ENCODE results near the gene MAP3K21.

MAP3K21 gene

DNA sequence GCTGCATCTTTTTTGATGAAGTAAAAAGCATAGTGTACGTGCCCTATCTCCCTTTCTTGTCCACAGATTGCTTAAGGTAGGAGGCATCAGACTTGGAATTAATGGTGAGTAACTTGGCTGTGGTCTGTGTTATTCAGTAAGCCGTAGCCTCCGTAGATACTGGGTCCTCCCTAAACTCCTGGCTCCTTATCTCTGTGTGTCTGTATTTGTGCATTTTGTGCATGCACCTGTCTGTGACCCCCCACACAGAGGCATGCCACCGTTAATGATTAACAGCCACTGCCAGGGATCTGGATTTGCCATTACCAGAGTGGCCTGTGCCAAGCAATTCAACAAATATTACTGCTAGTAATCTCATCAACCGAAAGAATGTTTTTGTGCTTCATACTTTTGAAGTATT lies 31.9 kb downstream of the MAP3K21 start:
- DNase-seq: no peak

DNA sequence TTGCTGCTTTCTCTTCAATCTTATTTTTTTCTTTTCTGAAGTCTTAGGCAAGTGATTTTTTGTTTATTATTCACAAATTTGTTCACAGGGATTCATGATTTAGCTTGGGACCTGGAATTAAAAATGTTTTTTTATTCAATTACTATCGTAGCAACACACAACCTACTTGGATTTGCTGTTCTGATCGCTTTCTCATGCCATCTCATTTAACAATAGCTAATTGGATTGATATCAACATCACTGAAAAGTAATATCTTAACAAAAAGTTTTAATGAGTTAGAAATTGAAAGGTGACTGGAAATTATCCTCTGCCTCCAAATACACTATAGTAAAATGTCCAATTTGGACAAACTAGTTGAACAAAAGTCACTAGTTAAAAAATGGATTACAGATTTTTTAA lies 32.4 kb downstream of the MAP3K21 start:
- DNase-seq: no peak

DNA sequence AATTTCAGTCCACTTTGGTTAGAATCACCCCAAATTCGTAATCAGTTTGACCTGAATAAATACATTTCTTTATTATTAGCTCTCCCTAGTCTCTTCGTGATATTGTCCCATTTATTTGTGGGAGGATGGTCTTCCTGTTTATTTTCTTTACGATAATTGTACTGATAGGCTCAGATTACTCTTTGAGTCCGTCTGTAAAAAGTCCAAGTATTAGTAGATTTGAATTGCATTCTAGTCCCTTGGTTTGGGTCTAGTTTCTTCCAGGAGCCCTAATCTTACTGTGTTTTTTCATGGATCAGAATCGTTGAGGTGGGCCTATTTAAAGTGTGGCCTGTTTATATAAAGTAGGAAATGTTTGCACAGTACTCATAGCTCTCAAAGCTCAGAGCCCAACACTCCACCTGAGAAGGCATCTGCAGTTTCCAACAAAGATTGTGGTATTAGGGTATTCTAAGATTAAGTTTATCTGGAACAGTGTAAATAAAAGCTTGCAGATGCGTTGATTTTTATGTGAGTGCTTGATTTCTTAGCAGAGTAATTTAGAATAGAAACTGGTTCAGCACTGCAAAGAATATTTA lies 33.1 kb downstream of the MAP3K21 start:
- DNase-seq: no peak

DNA sequence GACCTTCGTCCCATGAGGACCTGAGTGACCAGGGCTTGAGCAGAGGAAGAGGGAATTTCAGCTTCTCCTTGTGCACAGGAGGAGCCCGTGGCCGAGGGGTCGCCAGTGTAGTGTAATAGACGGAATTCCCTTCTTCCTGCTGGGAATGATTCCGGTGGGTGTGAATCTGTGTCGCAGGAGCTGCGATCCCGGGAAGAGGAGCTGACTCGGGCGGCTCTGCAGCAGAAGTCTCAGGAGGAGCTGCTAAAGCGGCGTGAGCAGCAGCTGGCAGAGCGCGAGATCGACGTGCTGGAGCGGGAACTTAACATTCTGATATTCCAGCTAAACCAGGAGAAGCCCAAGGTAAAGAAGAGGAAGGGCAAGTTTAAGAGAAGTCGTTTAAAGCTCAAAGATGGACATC lies 34.4 kb downstream of the MAP3K21 start:
- DNase-seq: no peak

DNA sequence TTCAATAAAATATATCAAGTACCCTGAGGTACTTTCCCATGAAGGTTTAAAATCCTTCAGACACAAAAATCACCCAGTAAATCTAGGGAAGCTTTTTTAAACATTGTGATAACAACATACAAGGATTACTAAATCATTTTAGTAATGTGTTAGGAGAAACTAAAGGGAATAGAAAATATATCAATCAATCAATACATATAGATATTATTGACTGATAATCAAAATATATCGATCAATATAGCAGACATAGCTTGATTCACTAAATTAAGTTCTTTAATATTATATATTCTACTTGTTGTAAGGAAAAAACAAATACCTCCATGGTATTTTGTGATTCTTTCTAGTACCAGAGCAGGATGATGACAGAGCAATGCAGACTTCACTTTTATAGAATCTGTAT lies 35.2 kb downstream of the MAP3K21 start:
- no peak for DNase-seq

DNA sequence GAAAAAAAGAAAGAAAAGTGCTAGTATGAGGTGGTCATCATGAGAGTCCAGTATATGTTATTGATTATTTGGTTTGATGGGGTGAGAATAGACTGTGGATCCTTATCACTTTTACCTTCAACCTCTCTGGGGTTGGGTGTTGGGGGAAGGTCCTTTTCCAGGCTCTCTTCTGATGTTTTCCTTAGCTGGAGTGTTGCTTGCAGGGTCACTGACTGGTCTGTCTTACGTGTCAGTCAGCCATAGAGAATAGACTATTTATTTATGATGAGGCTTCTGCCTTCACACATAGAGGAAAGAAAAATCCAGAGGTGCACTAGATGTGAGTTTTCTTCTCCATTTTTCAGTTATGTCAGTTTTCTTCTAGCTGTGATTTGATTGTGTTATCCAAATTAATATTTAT lies 36.5 kb downstream of the MAP3K21 start:
- DNase-seq: no peak

DNA sequence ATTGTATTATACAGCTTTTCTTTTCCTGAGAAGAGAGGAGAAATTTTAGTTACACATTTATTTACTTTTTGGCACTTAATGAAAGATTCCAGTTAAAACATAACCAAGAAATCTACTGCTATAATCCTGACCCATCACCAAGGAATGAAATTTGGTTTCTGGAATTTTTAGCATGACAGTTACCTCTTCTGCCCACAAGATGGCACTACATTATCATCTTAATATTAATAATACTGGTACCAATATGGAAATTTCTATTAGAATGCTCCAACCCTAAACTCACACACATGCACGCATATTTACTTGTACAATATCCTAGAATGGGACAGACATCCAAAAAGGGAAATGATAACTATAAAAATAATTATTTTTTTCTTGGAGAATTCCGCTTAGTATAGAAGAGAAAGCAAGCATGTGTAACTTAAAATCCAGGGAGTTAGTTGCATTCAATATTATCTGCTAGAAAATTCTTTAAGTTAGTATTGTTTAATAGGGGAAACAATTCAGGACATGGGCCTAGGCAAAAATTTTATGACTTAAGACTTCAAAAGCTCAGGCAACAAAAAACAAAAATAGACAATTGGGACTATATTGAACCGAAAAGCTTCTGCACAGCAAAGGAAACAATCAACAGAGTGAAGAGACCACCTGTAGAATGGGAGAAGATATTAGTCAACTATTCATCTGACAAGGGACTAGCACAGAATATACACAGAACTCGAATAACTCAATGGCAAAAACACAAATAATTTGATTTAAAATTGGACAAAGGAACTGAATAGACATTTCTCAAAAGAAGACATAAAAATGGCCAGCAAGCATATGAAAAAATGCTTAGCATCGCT lies 37.4 kb downstream of the MAP3K21 start:
- DNase-seq: no peak

DNA sequence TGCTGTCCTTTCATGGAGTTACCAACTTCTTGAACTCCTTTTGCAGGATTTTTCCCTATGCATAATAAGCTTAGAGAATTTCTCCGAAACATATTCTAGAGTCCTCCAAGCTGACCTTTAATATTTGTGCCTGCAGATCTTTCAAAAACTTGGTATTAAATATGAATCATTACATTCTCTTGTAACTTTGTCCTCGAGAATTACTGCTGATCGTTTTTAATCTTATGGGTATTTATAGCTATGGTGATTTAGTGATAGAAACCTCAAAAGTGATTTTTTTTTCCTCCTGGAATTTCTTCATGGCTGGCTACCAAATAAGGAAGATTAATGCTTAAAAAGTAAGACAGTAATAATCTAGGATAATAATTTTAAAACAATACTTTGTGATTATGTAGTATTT lies 39.1 kb downstream of the MAP3K21 start:
- DNase-seq: no peak

DNA sequence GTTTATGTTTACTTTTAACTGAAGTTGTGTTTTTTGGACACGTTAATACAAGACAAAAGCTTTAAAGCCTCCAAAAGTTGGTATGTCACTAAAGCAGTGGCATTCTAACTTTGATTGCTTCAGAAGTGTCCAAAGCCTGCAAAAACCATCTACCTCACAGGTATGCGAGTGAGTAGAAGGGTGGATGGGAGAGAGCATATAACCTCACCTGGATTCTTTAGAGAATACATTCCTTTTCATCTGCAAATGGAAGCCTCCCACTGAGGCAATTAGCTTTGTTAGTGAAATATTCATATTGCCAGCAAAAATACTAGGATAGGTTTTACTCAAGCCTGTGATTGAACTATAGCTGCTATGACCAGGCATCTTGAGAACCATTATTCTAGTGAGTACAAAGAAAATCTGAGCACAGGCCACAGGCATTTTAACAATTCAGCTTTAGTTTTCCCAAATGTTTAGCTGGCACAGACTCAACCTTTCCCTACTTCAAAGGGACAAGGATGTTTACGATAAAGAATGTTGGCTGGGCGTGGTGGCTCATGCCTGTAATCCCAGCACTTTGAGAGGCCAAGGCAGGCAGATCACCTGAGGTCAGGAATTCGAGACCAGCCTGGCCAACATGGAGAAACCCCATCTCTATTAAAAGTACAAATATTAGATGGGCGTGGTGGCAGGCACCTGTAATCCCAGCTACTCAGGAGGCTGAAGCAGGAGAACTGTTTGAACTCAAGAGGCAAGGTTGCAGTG lies 39.7 kb downstream of the MAP3K21 start:
- DNase-seq: no peak

DNA sequence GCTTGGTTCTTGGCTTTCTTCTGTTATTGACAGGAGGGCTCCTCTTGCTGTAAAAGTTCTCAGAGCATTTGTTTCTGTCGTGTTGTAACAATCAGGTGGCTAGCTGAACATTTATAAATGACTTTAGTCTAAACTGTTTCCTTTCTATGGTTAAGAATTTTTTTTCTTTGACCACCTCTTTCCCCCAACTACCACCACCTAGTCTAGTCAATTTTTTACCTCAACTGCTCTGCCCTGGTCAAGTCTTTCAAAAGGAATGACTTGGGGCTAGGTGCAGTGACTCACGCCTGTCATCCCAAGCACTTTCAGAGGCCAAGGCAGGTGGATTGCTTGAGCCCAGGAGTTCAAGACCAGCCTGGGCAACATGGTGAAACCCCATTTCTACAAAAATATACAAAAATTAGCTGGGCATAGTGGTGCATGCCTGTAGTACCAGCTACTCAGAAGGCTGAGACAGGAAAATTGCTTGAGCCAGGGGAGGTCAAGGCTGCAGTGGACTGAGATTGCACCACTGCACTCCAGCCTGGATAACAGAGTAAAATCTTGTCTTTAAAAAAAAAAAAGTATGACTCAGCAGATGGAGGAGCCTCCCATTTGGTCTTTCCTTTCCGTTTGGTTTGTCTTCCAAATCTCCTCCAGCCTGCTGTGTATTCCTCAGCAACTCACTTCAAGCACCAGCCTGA lies 40.7 kb downstream of the MAP3K21 start:
- no peak for DNase-seq

DNA sequence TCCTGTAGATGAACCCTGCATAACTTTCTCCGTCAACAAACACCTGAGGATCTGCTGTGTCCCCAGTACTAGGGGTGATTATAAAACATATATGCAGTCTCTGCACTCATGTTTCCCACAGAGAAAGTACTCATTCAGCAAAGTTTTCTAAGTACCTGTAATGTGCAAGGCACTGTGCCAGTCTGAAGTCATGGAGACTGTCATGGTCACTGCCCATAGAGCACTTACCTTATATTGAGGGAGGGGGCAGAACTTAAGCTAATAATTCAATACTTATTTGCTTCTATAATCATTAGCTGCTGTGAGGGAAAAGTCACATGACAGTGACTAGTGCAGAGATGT lies 41.2 kb downstream of the MAP3K21 start:
- no peak for DNase-seq

DNA sequence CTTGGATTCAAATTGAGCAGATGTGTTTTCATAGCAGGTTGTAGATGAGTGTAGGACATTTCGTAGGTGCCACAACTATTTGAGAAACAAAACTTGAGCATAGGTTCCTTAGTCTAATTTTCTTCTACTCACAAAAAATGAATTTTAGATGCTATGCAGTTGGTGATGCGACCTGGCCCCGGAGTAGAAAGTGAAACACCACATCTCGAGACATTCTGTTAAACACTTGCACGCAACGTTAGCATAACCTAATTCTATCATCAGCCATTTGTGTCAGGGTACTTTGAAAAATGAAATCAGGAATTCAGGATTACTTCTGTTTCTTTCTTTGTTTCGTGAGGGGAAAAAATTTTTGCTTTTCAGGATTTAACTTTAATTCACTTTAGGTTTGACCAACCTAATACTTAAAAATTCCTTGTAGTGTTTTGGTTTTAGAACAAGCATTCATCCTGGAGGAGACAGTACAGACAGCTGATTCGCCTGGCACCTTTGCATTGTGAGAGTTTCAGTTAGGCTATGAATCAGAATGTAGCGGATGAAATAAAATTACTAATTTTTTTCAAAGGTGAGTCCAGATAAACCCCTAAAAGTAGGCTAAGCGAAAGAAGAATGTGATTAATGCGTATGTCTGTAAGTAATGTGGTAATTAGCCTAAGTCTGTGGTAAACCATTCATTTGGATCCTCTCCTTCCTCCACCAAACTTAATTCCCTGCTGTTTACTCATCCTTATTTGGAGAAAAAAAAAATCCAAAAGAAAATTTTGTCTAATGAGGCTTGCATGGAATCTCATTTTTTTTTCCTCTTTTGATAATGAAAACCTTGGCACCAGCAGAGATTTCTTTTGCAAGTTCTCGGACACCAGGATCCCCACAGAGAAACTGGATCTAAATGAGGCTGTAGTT lies 44.9 kb downstream of the MAP3K21 start:
- DNase-seq: no peak

DNA sequence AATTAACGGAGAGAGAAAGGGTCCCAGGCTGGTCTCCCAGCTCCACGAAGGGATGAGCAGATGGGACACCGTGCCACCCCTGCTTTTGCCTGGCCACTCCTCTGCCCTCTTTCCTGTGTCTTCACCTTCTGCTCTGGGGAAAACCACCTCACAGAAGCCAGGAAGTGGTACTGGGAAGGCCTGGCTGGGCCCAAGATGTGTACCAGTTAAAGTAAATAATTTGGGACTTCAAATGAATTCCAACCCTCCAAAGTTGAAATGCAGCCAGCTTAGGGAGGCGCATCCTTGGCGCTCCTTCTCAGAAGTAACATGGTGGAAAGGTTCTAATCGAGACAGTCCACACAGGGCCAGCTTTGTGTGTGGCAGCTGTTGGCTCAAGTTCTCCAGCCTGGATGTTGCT lies 45.7 kb downstream of the MAP3K21 start:
- DNase-seq: no peak

DNA sequence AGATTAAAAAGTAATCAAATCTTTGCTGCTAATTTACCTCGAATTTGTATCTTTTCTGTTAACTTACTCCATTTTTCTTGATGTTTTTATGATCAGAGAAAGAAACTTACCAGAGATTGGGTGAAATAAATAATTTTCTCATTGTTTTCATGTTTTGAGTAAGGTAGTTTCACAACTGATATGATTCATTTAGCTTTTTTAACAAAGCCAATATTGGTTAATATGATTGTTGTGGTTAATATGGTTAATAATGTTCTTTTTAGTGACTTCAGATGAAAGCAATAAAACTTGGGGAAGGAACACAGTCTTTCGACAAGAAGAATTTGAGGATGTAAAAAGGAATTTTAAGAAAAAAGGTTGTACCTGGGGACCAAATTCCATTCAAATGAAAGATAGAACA lies 48.1 kb downstream of the MAP3K21 start:
- DNase-seq: no peak

DNA sequence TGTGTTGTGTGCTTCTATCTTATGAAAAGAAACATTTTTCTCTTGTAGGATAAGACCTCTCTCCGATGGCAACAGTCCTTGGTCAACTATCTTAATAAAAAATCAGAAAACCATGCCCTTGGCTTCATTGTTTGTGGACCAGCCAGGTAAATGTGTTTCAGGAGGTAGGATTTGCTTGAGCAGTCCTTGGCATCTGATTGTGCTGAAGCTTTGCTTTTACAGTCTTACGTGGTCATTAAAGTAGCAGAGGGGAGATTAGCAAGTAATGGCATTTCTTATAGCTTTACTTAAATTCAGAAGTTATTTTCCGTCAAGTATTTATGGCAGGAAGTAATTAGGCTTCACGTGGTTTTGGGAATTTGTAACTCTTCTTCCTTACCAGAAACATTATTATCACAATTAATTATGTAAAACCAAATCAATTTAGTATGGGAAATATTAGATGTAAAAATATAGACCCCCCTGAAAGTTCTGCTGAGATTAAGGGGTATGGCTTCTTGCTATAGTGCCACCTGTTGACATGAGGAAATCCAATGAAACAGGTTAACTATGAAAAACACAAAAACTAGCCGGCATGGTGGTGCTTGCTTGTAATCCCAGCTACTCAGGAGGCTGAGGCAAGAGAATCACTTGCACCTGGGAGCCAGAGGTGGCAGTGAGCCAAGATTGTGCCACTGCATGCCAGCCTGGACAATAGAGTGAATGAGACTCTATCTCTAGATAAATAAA lies 49.0 kb downstream of the MAP3K21 start:
- DNase-seq: no peak

DNA sequence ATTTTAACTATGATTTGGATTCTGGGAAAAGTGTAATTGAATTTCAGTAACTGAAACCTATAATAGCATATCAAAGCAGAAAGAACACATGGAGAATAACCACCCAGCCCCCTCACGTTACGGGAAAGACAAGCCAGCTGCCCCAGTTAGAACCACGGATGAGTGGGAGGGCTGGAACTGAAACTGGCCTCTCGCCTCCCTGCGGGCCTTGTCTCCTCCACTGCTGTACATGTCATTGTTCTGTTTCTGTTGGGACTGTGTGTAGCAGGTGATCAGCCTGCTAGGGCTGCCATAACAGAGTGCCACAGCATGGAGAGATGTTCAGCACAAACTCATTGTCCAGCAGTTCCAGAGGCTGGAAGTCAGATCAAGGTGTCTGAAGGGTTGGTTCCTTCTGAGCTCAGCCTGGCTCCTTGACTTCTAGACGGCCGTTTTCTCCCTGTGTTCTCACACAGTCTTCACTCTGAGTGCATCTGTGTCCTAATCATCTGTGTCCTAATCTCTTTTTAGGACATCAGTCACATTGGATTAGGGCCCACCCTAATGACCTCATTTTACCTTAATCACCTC lies 52.4 kb downstream of the MAP3K21 start:
- no peak for DNase-seq

DNA sequence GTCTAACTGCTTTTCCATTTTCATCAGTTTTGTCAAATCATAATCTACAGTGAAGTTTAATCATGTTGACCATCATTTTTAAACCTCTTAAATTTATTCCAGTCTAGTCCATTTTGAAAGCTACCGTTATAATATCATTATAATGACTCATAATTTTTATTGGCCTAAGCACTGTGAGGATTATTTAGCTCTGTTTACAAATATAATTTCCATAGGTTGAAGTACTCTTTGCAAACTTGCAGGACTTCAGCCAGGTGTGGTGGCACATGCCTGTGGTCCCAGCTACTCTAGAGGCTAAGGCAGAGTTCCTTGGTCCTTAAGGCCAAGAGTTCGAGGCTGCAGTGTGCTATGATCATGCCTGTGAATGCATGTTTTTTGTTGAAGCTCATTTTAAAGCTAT lies 54.3 kb downstream of the MAP3K21 start:
- DNase-seq: no peak

DNA sequence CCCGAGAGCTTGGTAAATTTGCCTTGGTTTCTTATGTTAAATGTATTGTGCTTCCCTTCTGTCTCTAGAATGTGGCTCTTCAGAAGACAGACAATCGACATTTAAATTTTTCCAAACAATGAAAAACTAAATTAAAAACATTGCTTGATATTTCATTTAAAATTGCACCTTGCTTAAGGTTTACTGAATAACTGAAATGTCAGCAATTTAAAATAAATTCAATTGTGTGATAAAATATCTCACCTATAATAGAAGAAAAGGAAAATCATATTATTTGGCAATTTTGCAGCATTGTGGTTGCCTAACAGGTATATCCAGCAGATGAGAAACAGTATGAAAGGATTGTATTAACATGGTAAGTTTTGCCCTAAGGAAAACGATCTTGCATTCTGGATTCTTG lies 56.5 kb downstream of the MAP3K21 start:
- no peak for DNase-seq

DNA sequence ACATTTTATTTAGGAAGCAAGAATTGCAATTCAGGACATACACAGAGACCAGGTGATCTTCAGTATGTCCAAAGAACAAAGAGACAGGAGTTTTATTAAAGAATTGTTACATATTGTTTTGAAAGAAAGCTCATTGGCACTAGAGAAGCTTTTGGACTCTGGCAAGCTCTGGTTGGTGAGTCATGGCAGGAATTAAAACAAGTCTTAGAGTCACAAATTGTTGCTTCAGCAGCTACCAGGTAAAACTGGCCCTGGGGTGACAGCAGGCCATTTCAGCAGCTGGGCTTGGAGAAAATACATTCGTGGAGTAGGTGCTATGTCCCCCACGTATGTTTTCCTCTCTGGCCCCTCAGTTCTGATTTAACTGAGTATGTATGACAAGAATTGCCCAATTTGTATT lies 58.8 kb downstream of the MAP3K21 start:
- DNase-seq: no peak

DNA sequence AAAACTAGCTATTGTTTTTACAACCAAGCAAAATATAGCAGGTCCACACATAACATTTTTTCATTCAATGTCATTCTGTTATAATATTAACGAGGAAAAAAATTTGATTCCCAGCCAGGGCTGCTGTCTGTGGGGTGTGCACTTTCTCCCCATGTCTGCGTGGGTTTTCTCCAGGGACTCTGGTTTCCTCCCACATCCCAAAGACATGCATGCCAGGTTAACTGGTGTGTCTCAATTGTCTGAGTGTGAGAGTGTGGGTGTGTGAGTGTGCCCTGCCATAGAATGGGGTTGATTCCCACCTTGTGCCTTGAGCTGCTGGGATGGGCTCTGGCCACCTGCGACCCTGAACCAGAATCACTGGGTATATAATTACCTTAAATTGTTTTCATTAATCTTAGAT lies 60.1 kb downstream of the MAP3K21 start:
- no peak for DNase-seq
